ENCODE data around the gene CTPS1.

The CTPS1 gene

DNA sequence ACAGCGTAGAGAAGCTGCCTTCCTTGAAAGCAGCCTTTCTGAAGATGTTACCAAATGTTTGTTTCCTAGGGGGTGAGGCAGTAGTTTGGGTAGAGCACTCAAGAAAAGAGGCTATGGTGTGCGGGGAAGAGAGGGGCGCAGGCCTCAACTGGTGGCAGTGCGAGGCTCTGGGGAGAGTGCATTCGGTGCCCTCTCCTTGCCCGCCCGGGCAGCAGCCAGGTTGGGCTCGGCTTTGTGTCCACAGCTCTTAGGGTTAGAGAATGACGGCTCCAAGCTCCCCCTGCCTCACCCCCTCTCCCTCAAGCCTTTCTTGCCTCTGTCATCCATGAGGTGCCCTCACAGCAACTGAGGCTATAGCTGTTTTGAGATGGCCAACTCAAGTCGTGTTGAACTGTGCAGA lies 42.9 kb downstream of the CTPS1 start:
- DNase-seq (ENCODE audit: low read depth in 1 of 2, low spot score in 1 of 2): no peak

DNA sequence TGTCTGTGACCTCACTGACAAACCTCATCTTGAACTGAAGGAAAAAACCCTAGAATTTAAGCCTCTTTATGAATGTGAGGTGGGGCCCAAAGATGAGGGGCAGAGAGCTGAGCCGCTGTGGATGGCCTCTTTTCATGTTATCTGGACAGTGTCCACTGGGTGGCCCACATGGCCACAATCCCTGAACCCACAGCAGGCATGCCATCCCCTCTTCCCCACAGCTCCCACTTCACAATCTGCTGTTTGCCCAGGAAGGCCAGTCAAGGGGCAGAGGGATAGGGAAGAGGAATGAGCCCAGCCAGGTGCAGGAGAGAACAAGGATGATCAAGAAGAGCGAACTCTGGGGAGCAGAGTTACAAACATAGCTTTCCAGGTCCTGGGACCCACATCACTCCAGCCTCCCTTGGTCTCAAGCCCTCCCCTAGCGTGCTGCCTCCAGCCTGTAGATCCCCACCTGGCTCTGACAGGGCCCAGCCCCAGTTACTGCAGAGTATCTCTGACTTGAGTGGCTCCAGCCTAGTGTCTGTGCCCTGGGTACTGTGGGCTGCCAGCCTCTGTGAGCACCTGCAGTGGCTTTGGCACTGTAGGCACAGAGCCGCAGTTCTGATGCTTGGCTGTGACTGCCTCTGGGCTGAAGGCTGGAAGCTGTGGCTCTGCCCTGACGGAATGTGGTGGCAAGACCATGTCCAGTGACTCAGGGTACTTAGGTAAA lies 43.9 kb downstream of the CTPS1 start:
- DNase-seq (ENCODE audit: low read depth in 1 of 2, low spot score in 1 of 2): no peak

DNA sequence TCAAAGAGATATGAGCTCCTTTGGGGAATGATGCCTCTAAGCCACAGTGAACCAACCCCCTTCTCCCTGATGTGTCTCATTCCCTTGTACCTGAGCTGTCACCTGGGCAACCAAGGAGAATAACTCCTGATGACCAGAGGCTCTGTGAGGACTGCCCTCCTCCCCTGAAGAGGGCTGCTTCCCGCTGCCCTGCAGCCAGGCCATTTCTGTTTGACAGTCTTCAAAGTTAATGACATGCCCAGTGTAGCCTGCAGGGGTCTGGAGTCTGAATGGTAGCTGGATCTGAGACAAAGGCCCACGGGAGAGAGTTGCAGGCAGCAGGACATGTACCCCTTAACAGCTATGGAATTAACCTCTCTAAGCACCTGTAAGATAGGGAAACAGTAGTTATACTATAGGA lies 45.5 kb downstream of the CTPS1 start:
- no peak for DNase-seq (ENCODE audit: low read depth in 1 of 2, low spot score in 1 of 2)

DNA sequence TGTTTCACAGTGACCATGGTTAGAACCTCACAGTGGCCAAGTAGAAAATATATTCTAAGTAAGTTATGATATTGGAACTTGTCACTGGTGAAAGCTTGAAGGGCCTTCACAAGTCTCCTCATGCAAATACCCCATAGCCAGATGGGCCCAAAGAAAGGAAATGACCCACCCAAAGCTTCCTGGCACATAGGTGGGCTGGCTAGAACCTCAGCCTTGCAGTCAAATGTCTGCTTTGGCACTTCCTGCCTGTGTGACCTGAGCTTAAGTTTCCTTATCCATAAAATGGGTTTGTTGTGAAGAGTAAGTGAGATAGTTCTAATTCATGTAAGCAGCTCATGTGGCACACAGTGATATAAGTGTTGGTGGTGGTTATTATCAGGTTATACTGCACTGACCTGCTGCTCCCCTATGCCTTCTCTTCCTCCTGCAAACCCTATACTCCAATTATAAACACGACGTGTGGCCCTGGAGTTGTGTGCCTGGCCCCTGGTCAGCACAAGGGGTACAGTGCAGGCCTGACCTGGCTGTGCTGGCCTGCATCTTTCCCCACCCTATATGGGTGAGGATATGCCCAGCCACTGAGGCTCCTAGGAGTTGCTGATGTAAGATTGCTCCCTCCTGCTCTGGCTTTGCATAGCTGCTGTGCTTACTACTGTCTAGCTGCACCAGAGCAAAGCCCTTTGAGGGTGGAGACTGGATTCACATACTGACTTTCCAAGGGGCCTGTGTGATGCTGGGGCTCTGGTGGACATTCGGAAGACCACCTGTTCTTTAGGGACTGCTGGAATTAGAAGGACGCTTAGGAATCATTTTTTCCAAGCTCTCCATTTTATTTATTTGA lies 46.7 kb downstream of the CTPS1 start:
- no peak for DNase-seq (ENCODE audit: low read depth in 1 of 2, low spot score in 1 of 2)

DNA sequence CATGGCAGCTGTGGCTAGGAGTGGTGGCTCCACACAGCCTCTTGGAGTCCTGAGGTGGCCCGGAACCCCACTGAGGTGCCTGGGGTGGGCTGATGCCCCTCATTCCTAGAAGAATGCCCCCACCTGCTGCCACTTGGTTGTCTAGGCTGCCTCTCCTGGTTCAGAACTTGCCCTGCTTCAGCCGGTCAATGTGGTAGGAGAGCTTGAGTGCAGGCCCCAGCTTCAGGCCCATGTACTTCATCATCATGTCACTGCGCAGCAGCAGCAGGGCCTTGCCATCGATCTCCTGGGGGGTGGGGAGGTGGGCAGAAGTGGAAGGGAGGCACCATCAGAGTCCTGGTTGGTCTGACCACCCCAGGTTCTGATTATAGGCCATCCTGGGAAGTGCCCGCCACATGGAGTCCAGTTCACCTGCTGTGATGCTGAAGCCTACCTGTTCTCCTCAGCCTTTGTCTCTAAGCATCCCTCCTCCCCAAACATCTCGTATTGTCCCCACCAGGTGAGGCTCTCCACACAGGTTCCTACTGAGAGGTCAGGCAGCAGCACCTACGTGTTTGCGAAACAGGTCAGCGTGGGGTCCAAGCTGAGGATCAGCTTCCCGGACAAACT lies 48.6 kb downstream of the CTPS1 start:
- DNase-seq (ENCODE audit: low read depth in 1 of 2, low spot score in 1 of 2): no peak

DNA sequence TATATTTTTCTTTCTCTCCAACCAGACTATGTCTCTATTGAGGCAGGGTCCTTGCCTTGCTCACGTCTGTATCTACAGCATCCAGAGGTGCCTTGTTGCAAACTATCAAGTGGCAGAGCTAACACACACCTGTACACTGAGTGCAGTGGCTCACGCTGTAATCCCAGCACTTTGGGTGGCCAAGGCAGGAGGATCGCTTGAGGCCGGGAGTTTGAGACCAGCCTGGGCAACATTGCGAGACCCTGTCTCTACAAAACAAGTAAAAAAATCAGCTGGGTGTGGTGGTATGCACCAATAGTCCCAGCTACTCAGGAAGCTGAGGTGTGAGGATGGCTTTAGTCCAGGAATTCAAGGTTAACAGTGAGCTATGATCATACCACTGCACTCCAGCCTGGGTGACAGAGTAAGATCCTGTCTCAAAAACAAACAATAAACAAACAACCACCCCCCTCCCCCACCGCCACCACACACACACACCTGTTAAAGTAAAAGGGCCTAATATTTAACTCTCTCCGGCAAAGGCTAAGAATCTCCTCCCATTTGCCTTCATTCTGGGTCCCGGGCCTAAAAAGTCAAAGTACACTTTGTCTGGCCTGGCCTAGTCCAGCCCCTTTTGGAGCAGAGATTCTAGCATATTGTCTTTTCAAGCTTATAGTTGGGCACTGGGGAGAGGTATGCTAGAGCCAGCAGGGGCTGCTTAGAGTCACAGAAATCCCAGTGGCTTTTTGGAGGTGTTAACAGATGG lies 51.5 kb downstream of the CTPS1 start:
- DNase-seq (ENCODE audit: low read depth in 1 of 2, low spot score in 1 of 2): no peak

DNA sequence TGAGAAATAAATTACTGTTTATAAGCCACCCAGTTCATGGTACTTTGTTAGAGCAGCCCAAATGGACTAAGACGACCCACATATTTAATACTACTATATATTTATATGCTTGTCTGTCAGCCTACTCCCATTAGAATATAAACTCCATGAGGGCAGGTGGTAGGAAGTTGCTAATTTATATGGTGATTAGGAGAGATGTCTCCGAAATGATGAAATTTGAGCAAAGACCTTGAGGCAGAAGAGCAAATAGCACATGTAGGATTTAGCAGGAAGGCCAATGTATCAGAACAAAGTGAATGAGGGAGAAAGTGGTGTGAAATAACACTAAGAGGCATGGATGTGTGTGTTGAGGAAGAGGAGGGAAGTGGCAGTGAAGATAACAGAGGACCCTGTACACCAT lies 52.7 kb downstream of the CTPS1 start:
- no peak for DNase-seq (ENCODE audit: low read depth in 1 of 2, low spot score in 1 of 2)

DNA sequence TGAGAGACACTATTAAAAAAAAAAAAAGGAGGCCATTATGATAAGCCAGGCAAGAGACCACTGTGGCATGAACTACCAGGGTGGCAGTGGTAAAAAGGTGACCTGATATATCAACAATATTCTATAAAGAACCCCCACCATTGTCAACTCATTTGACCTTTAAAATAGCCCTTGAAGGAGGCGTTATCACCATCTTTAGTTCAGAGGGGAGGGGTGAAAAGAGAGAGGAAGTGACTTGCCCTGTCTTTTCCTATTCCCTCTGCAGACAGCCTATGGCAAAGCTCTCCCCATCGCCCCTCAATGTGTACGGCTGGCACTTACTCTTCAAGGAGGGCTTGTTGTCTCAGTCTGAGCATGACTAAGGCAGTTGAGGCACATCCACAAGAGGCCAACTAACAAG lies 53.8 kb downstream of the CTPS1 start:
- no peak for DNase-seq (ENCODE audit: low read depth in 1 of 2, low spot score in 1 of 2)

DNA sequence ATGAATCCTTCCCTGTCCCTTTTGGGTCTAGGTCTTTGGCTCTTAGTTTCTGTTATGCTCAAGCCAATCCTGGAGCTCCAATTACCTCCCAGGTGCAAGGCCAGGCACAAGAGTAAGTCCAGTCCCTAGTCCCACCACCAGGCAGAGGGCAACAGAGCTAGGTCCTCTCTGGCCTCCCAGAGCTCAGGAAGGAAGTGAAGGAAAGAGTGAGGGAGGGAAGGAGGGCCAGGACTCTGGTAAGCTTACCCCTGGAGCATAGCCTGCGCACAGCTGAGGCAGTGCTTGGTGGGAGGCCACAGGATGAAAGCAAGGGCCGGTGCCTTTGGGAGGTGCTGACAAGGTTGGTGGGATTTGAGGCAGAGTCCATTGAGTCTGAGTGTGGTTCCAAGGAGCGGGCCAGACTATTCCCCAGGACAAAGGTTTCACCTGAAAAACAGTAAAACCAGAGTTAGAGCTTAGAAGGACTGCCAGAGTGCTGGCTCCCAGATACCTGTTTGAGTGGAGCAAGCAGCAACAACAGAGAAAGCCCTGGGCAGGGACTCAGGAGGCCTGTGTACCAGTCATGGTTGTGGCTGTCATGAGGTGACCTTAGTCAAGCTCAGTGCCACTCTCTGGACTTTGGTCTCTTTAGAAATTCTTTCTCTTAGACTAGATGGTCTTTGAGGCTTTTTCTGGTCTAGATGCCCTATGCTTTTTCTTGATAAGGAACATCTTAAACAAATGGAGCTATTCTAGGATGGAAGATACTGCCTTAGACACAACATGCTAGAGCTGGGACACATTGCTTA lies 57.8 kb downstream of the CTPS1 start:
- no peak for DNase-seq (ENCODE audit: low read depth in 1 of 2, low spot score in 1 of 2)

DNA sequence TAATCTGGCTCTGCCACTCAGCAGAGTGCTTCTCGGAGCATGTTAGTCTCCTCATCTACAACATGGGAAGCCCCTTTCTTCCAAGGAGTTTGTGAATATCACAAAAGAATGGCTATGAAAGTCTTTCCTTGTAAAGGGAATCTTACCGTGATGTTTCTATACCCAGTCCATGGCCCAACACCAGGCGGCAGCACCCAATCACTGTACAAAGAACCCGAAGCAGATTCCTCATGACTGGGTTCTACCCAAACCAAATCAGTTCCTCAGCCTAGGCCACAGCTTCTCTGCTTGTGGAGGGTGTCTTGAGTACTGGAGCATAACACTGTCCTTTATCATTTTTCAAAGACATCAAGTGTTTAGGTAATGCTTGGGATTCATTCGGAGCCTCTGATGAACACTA lies 58.6 kb downstream of the CTPS1 start:
- DNase-seq (ENCODE audit: low read depth in 1 of 2, low spot score in 1 of 2): no peak

DNA sequence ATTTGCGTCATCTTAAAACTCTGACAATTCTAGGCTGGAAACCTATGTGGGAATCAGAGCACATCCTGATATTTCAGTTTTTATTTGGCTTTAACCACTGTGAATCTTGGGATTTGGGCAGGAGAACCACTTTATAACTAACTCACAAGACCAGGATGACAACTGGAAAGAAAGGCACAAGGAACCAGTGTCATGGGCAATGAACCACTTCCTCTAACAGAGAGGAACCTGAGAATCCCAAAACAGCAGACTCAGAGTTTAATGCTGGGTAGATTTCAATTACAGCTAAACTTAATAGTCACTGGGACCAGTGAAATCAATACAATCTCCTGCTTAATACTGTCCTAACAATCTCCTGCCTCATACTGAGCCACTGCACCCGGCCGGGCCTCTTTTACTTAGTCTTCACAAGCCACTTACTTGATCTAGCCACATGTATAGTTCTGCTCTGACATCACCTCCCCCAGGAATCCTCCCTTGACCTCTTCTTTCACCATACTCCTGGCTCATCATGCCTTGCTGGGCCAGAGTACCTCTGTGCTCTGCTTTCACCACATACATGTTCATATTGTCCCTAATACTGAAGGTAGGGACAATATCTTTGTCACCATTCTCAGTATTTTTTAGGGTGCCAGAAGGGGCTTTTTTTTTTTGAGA lies 62.2 kb downstream of the CTPS1 start:
- DNase-seq (ENCODE audit: low read depth in 1 of 2, low spot score in 1 of 2): no peak

DNA sequence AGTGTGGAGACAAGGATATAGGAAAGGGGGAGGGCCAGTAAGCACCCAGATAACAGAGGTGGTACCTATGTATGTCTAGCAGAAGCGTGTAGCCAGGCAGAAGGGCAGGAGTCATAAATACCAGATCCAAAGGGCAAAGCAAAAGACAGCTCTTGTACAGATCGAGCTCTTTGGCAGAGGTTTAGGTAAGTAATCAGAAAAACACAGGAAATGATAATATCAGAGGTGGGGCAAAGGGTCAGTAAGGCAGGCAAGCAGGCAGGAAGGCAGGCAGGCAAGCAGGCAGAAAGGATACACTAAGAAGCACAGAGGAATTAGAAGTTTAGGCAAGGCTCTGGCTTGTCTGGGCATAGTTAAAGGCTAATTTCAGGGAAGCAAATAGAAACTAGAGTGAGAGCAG lies 64.7 kb downstream of the CTPS1 start:
- no peak for DNase-seq (ENCODE audit: low read depth in 1 of 2, low spot score in 1 of 2)

DNA sequence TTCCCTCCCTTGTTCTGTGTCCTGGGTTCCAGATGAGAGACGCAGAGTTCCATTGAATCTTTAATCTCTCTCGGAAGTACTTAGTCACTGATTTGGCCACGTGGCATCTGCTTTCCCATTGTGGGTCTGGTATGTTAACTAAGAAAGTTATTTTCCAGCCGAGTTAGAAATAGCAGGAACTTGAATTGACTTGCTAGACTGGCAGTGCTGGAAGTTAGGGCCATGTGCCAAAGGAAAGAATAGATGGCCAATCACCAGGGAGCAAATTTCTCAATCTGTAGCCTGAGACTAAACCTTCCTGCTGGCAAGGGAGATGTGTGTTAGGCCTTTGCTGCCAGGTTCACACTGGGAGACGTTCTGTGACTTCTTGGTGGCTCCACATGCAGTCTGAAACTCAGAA lies 66.2 kb downstream of the CTPS1 start:
- DNase-seq (ENCODE audit: low read depth in 1 of 2, low spot score in 1 of 2): no peak

DNA sequence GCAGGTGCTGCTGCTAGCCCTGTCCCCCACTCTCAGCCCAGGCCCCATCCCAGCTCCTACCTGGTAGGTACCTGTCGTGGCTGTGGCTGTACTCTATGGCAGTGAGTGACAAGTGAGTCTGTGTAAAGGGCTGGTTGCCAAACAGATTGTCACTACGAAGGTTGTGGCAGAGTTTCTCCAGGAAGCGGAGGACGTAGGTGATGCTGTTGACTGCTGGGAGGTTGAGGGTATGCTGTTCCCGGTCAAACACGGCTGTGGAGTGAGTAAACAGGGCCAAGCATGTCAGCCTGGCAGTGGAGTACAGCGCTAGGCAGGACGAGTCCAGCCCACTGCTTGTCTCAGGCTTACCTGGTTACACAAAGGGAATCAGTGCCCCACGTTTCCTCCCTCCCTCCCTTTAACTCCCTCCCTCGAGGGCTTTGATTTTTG lies 66.9 kb downstream of the CTPS1 start:
- DNase-seq (ENCODE audit: low read depth in 1 of 2, low spot score in 1 of 2): no peak

DNA sequence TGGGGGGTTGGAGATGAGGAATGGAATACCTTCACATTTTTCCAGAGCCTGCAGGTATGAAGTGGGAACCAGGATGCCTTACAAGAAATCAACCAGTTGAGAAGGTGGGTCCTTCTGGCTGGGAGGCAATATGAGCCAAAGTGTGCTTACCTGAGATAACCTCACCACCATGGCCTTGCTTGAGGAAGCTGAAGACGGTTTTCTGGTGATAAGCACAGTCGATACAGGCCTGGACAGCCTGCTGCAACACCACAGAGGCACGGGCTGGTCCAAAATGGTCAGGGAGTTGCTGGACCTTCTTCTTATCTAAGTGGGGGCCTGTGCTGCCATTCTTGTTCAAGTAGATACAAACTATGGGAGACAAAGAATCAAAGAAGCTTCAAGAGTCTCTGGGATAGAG lies 69.0 kb downstream of the CTPS1 start:
- DNase-seq (ENCODE audit: low read depth in 1 of 2, low spot score in 1 of 2): no peak

DNA sequence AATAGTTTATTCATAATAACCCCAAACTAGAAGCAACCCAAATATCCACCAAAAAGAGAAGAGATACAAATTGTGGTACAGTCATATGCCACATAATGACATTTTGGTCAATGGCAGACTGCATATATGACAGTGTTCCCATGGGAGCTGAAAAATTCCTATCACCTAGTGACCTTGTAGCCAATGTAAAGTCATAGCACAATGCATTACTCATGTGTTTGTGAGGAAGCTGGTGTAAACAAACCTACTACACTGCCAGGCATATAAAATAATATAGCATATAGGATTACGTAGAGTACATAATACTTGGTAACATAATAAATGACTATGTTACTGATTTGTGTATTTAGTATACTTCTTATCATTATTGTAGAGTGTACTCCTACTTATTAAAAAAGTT lies 71.5 kb downstream of the CTPS1 start:
- no peak for DNase-seq (ENCODE audit: low read depth in 1 of 2, low spot score in 1 of 2)

DNA sequence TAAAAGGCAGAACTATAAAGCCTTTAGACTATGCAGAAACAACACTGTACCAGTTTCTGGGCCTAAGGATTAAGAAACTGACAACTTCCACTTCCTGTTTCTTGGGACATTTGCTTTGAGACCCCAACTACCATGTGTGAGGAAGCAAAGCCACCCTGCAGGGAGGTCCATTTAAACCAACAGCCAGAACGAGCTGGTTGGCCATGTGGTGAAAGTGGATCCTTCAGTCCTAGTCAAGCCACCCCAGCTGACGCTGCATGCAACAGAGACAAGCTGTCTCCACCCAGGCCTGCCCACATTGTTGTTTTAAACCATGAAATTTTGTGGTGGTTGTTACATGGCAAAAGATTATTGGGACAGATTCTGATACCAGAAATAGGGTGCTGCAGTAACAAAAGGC lies 73.8 kb downstream of the CTPS1 start:
- no peak for DNase-seq (ENCODE audit: low read depth in 1 of 2, low spot score in 1 of 2)

DNA sequence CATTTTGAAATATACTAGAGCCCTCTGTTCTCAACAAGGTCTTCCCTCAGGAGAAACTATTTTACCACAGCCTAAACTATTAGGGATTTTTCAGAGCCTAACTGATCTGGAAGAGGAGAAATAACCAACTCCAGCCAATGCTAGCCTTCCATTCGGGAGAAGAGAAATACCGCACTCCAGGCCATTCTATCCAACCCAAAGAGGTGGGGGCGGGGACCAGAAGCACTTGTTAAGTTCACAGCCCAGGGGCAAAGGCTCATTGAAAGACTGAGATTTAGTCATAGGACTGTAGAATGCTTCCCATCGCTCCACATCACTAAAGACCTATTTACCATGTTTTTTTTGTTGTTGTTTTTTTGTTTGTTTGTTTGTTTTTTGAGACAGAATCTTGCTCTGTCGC lies 77.4 kb downstream of the CTPS1 start:
- no peak for DNase-seq (ENCODE audit: low read depth in 1 of 2, low spot score in 1 of 2)
